ENCODE results near the gene NCLN.
"Not testable (repeated sequence)": the region's sequence is repeated elsewhere in the genome, so short reads cannot be mapped to it uniquely, and the experiment has no call there.

The NCLN gene

GRCh38 chr19:3154957-3155736, 30.6 kb upstream of the NCLN start:
- peak; percentile 50 to 71 for DNase-seq (ENCODE audit: extremely low read depth in 1 of 2, low read depth in 1 of 2)

GRCh38 chr19:3157096-3157845, 28.5 kb upstream of the NCLN start:
- no peak for DNase-seq (ENCODE audit: extremely low read depth in 1 of 2, low read depth in 1 of 2)

- DNase-seq (ENCODE audit: extremely low read depth in 1 of 2, low read depth in 1 of 2), result no peak
Observed at GRCh38 chr19:3159565-3159964, 26.2 kb upstream of the NCLN start.

- DNase-seq (ENCODE audit: extremely low read depth in 1 of 2, low read depth in 1 of 2), result no peak
Observed at GRCh38 chr19:3160219-3160618, 25.5 kb upstream of the NCLN start.

GRCh38 chr19:3161453-3161852, 24.3 kb upstream of the NCLN start:
- DNase-seq (ENCODE audit: extremely low read depth in 1 of 2, low read depth in 1 of 2), result no peak

- no peak for DNase-seq (ENCODE audit: extremely low read depth in 1 of 2, low read depth in 1 of 2)
Observed at GRCh38 chr19:3162418-3163229, 23.1 kb upstream of the NCLN start.

- peak; percentile 54 to 59 for DNase-seq (ENCODE audit: extremely low read depth in 1 of 2, low read depth in 1 of 2)
Observed at GRCh38 chr19:3163230-3163886, 22.4 kb upstream of the NCLN start.

- DNase-seq (ENCODE audit: extremely low read depth in 1 of 2, low read depth in 1 of 2), result no peak
Observed at GRCh38 chr19:3163943-3164342, 21.8 kb upstream of the NCLN start.

GRCh38 chr19:3167533-3168272, 18.0 kb upstream of the NCLN start:
- no peak for DNase-seq (ENCODE audit: extremely low read depth in 1 of 2, low read depth in 1 of 2)

- DNase-seq (ENCODE audit: extremely low read depth in 1 of 2, low read depth in 1 of 2), result no peak
Observed at GRCh38 chr19:3171894-3172672, 13.6 kb upstream of the NCLN start.

GRCh38 chr19:3172673-3173000, 13.1 kb upstream of the NCLN start:
- DNase-seq (ENCODE audit: extremely low read depth in 1 of 2, low read depth in 1 of 2), result not testable (repeated sequence)

GRCh38 chr19:3175781-3176714, 9.7 kb upstream of the NCLN start:
- no peak for DNase-seq (ENCODE audit: extremely low read depth in 1 of 2, low read depth in 1 of 2)

GRCh38 chr19:3176715-3177501, 8.8 kb upstream of the NCLN start:
- peak; percentile 64 to 76 for DNase-seq (ENCODE audit: extremely low read depth in 1 of 2, low read depth in 1 of 2)

- DNase-seq (ENCODE audit: extremely low read depth in 1 of 2, low read depth in 1 of 2), result peak in 1 of 2 donors; percentile 40
Observed at GRCh38 chr19:3178377-3178972, 7.3 kb upstream of the NCLN start, which contains the start of gene S1PR4. Gene S1PR4 (plus strand): TSS chr19:3178769. CDS start chr19:3178793, 24 bp downstream.

- no peak for DNase-seq (ENCODE audit: extremely low read depth in 1 of 2, low read depth in 1 of 2)
Observed at GRCh38 chr19:3178973-3179738, 6.6 kb upstream of the NCLN start.

GRCh38 chr19:3179739-3180293, 5.9 kb upstream of the NCLN start:
- no peak for DNase-seq (ENCODE audit: extremely low read depth in 1 of 2, low read depth in 1 of 2)
